Measurements from ENCODE around the gene MIP. TPM values are rescaled to one million over a fixed set of nuclear protein-coding genes. Genes with fewer than 3 reads are reported as not detected.

The MIP gene
- total and polyA plus RNA-seq, 2 of the 13 experiments (the other 11 are each of a cell fraction or from before 2014, with no cell fraction given) = not detected

DNA sequence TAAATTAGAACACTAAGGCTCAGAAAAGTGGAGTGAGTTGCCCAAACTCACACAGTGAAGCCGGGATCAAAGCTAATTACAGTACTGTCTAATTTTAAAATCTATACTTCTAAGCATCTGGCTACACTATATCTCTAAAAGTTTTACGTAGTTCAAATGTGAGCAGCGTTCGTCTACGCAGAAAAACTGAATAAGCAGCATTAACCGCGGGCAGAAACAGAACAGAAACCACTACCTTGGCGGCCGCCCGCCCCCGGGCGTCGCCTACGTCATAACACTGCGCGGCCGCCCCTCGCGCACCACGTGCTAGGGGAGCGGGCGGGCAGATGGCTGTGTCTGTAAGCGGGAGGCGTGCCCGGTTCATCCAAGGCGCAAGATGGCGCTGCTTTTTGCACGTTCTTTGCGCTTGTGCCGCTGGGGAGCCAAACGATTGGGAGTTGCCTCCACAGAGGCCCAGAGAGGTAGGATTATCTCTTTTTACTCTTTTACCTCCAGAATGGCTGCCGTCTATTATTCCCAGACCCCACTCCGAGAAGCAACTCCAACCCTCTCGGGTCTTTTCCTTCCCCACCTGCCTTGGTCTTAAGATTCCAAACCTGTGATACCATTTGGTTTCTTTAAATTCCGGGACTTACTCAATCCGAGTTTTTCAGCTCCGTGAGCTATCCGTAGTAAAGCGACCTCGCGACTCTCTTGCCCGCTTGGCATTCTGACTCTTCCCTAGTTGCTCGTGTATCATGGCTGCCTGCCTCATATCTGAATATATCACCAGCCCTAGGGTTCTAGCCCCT is 14.0 kb upstream of the MIP start, which contains the start of gene SPRYD4 (continued):
- TF ChIP-seq, protein P1, sequence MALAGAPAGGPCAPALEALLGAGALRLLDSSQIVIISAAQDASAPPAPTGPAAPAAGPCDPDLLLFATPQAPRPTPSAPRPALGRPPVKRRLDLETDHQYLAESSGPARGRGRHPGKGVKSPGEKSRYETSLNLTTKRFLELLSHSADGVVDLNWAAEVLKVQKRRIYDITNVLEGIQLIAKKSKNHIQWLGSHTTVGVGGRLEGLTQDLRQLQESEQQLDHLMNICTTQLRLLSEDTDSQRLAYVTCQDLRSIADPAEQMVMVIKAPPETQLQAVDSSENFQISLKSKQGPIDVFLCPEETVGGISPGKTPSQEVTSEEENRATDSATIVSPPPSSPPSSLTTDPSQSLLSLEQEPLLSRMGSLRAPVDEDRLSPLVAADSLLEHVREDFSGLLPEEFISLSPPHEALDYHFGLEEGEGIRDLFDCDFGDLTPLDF (CRISPR knock-in tag; IDR thresholded peaks at IDR 0.05) = peak; percentile 86
- TF ChIP-seq SRSF1 (optimal IDR thresholded peaks at IDR 0.05; ENCODE audit: low read depth, low read length) (no peak), KAT2B (IDR thresholded peaks at IDR 0.05; ENCODE audit: borderline replicate concordance, low read depth, low read length) (no peak), MLLT10 (CRISPR knock-in tag; IDR thresholded peaks at IDR 0.05) (no peak), NR3C1 (CRISPR knock-in tag; IDR thresholded peaks at IDR 0.05) (no peak), ZFP41 (CRISPR knock-in tag; IDR thresholded peaks at IDR 0.05; ENCODE audit: borderline replicate concordance) (no peak), TBL1XR1 (IDR thresholded peaks at IDR 0.05; ENCODE audit: borderline replicate concordance, low read length, partially characterized antibody) (no peak), ZNF547 (CRISPR knock-in tag; IDR thresholded peaks at IDR 0.05) (peak; percentile 93), ZBTB7A (CRISPR knock-in tag; IDR thresholded peaks at IDR 0.05) (peak; percentile 68; the same call in 1 of the 2 replicates), RBM22 (optimal IDR thresholded peaks at IDR 0.05; ENCODE audit: low read length) (no peak), HNRNPH1 (optimal IDR thresholded peaks at IDR 0.05; ENCODE audit: low read depth, low read length) (no peak), ZBTB42 (CRISPR knock-in tag; IDR thresholded peaks at IDR 0.05) (0 out of 2 replicates have a peak, but pooled peaks have one; percentile 62), ZBTB20 (CRISPR knock-in tag; IDR thresholded peaks at IDR 0.05; ENCODE audit: borderline replicate concordance, low read depth) (peak; percentile 95; the same call in 1 of the 2 replicates), ZNF577 (CRISPR knock-in tag; IDR thresholded peaks at IDR 0.05; ENCODE audit: borderline replicate concordance, low read depth) (no peak), EZH2 (conservative IDR thresholded peaks at IDR 0.05; ENCODE audit: low read depth, low read length) (no peak), ZNF570 (CRISPR knock-in tag; IDR thresholded peaks at IDR 0.05; ENCODE audit: borderline replicate concordance) (no peak), MYNN (CRISPR knock-in tag; IDR thresholded peaks at IDR 0.05; ENCODE audit: low read depth) (no peak; the same call in 1 of the 2 replicates), TCF12 (IDR thresholded peaks at IDR 0.05) (no peak), TCF12 (CRISPR knock-in tag; IDR thresholded peaks at IDR 0.05) (no peak), DNMT3B (CRISPR knock-in tag; conservative IDR thresholded peaks at IDR 0.05) (no peak), ZKSCAN8 (CRISPR knock-in tag; IDR thresholded peaks at IDR 0.05; ENCODE audit: borderline replicate concordance) (peak; percentile 89), ONECUT2 (CRISPR knock-in tag; IDR thresholded peaks at IDR 0.05) (peak; percentile 7; the same call in 1 of the 2 replicates), ZNF772 (CRISPR knock-in tag; IDR thresholded peaks at IDR 0.05) (peak; percentile 82; the same call in 1 of the 2 replicates), KAT8 (CRISPR knock-in tag; IDR thresholded peaks at IDR 0.05) (peak; percentile 99), MAFK (conservative IDR thresholded peaks at IDR 0.05 in 1 of 2, IDR thresholded peaks at IDR 0.05 in 1 of 2; ENCODE audit: low read length in 2 of 2) (no peak), PHF5A (CRISPR knock-in tag; IDR thresholded peaks at IDR 0.05; ENCODE audit: low read depth, unreplicated experiment) (peak; percentile 60), ZNF652 (CRISPR knock-in tag; IDR thresholded peaks at IDR 0.05; ENCODE audit: borderline replicate concordance, low read depth) (no peak; the same call in 1 of the 2 replicates)
- TF ChIP-seq, protein P2, sequence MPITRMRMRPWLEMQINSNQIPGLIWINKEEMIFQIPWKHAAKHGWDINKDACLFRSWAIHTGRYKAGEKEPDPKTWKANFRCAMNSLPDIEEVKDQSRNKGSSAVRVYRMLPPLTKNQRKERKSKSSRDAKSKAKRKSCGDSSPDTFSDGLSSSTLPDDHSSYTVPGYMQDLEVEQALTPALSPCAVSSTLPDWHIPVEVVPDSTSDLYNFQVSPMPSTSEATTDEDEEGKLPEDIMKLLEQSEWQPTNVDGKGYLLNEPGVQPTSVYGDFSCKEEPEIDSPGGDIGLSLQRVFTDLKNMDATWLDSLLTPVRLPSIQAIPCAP (CRISPR knock-in tag; IDR thresholded peaks at IDR 0.05; ENCODE audit: low read depth) = 0 out of 2 replicates have a peak, but pooled peaks have one; percentile 76
- TF ChIP-seq, protein P3, sequence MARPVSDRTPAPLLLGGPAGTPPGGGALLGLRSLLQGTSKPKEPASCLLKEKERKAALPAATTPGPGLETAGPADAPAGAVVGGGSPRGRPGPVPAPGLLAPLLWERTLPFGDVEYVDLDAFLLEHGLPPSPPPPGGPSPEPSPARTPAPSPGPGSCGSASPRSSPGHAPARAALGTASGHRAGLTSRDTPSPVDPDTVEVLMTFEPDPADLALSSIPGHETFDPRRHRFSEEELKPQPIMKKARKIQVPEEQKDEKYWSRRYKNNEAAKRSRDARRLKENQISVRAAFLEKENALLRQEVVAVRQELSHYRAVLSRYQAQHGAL (CRISPR knock-in tag; IDR thresholded peaks at IDR 0.05; ENCODE audit: not compliant biosample characterization) = peak; percentile 19

All from HepG2 (cell line).